ENCODE results near the gene FTCD. TPM values are rescaled to one million over a fixed set of nuclear protein-coding genes. Genes with fewer than 3 reads are reported as not detected.

The FTCD gene
- total and polyA plus RNA-seq, 2 donors (not counting 3 experiments of a cell fraction or from before 2014, with no cell fraction given) = 0.06 to 1.2 TPM

DNA sequence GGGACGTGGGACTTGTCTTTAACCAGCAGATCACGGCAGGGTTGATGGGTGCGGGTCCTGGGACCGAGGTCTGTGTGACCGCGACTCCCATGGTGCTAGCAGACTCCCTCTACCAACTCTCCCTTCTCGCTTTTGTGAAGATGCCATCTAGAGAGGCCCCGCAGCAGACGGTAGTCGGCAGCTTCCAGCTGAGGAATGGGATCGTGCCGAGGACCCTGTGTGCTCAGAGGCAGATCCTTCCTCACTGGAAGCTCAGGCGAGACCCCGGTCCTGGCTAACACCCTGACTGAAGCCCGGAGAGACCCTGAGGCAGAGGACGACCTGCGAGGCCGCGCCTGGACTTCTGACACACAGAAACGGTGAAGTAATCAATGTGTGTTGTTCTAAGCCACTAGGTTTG is 41.4 kb upstream of the FTCD start:
- ChIA-PET POLR2A (no interaction called here), CTCF (no interaction called here)
- no peaks in the 10 kb centered on the region for H4K20me1 ChIP-seq (replicated peaks; ENCODE audit: control insufficient read depth, extremely low read depth, insufficient read depth, low read length)
- no peaks in the 10 kb centered on the region for H3K27me3 ChIP-seq (ENCODE audit: control insufficient read depth in 2 of 2, insufficient read depth in 2 of 2, low read length in 2 of 2)
- no peaks in the 10 kb centered on the region for H3K9me1 ChIP-seq (replicated peaks; ENCODE audit: control insufficient read depth, extremely low read depth, insufficient read depth, low read length)
- no peak overlapping the region for H3K4me2 ChIP-seq (ENCODE audit: insufficient read depth, low read length)
- H2AFZ ChIP-seq (ENCODE audit: low read depth, low read length) = no peak overlapping the region
- no peak overlapping the region for H3K9ac ChIP-seq (replicated peaks; ENCODE audit: extremely low read depth, insufficient read depth, low read length)
- H3K27ac ChIP-seq (ENCODE audit: insufficient read depth, low read depth, low read length) = no peak overlapping the region
- H3K9me3 ChIP-seq (replicated peaks; ENCODE audit: control insufficient read depth, insufficient read depth, low read length) = no peaks in the 10 kb centered on the region
- DNase-seq (ENCODE audit: low read depth, low spot score) (no peak), FAIRE-seq (no peak)
- H3K36me3 ChIP-seq (ENCODE audit: control insufficient read depth in 2 of 2, extremely low read depth in 1 of 2, insufficient read depth in 2 of 2, low read length in 2 of 2) = peaks cover 25 to 42% of the 10 kb centered on the region in 2 experiments
- no peak overlapping the region for H3K4me3 ChIP-seq (replicated peaks in 1 of 3; ENCODE audit: insufficient read depth in 1 of 3, low read depth in 1 of 3, low read length in 3 of 3)
- H3K4me1 ChIP-seq (ENCODE audit: control insufficient read depth, extremely low read depth, insufficient read depth, low read length) = no peaks in the 10 kb centered on the region
- intact Hi-C loops (cut with micrococcal nuclease) (no loop called here), dilution Hi-C loops (cut with MboI; ENCODE audit: extremely low pct_ligation_motif_present, low sequenced_read_pairs) (no loop called here)
- TF ChIP-seq, protein P1, sequence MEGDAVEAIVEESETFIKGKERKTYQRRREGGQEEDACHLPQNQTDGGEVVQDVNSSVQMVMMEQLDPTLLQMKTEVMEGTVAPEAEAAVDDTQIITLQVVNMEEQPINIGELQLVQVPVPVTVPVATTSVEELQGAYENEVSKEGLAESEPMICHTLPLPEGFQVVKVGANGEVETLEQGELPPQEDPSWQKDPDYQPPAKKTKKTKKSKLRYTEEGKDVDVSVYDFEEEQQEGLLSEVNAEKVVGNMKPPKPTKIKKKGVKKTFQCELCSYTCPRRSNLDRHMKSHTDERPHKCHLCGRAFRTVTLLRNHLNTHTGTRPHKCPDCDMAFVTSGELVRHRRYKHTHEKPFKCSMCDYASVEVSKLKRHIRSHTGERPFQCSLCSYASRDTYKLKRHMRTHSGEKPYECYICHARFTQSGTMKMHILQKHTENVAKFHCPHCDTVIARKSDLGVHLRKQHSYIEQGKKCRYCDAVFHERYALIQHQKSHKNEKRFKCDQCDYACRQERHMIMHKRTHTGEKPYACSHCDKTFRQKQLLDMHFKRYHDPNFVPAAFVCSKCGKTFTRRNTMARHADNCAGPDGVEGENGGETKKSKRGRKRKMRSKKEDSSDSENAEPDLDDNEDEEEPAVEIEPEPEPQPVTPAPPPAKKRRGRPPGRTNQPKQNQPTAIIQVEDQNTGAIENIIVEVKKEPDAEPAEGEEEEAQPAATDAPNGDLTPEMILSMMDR (IDR thresholded peaks at IDR 0.05; ENCODE audit: extremely low read depth in 1 of 2, insufficient read depth in 1 of 2, low read depth in 1 of 2, low read length in 2 of 2) = no peak
- TF ChIP-seq GATA2 (IDR thresholded peaks at IDR 0.05; ENCODE audit: insufficient read depth, insufficient read length, low read depth, low read length) (no peak), EZH2 (IDR thresholded peaks at IDR 0.05; ENCODE audit: borderline replicate concordance, low read depth, low read length, severe bottlenecking) (no peak), POLR2A (IDR thresholded peaks at IDR 0.05; ENCODE audit: low read depth, low read length) (no peak), MYC (IDR thresholded peaks at IDR 0.05; ENCODE audit: low read depth, low read length) (no peak), JUN (IDR thresholded peaks at IDR 0.05; ENCODE audit: borderline replicate concordance, insufficient read depth, insufficient read length, low read depth) (no peak), FOS (IDR thresholded peaks at IDR 0.05; ENCODE audit: borderline replicate concordance, insufficient read depth, low read length) (no peak), MAX (IDR thresholded peaks at IDR 0.05; ENCODE audit: insufficient read depth, insufficient read length) (no peak), POLR2AphosphoS5 (IDR thresholded peaks at IDR 0.05; ENCODE audit: insufficient read depth, low read depth, low read length) (no peak)
- no peaks in the 10 kb centered on the region for H3K79me2 ChIP-seq (ENCODE audit: control insufficient read depth, insufficient read depth, low read length)
- no TSS peak for BruUV-seq (replicated peaks)

Measured in endothelial cell of umbilical vein (primary cell).